ENCODE results near the gene CNIH3. TPM values are rescaled to one million over a fixed set of nuclear protein-coding genes. Genes with fewer than 3 reads are reported as not detected.

CNIH3 gene
- total RNA-seq, 1 experiment from 2014 or later, result 4.2 TPM

DNA sequence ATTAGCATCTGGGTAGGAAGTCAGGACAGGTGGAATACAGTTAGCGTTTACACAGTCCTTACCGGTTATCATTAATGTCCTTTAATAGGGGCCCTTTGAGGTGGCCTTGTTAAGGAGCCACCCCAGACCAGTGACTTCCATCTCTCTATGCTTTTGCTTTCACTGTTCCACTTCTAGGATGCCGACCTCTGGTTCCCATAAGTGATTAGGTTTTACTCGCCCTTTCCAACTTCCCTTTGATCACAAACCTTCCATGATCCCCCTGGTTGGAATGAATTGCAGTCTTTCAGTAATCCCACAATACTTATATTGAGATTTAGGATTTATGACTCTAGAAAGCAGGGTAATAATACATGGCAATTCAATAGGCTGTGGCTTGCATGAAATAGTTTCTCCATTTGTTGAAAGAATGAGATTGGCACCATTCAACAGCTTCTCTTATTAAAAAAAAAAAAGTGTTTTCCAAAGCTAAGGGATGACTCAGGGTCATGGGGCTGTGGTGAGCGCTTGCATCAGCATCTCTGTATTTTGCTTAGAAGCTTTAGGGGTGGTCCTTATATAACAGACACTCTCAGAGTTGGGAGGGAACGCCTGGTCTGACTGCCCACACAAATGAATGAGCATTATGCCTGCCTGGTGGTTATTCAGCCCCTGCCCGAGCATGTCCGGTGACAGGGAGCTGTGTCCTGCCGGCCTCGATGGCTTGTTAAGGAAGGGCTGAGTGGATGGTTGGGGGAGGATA is 110.5 kb downstream of the CNIH3 start:
- Histone ChIP-seq H3K79me1 (ENCODE audit: insufficient read depth, low read depth, low read length, poor library complexity, severe bottlenecking) (no peaks in the 10 kb centered on the region), H3K79me2 (ENCODE audit: insufficient read depth, low read length) (no peaks in the 10 kb centered on the region), H4K8ac (replicated peaks; ENCODE audit: insufficient read length, low read depth, low read length) (no peak overlapping the region), H2AK5ac (ENCODE audit: insufficient read length, low read length) (no peak overlapping the region), H3K4me1 (ENCODE audit: insufficient read depth, low read length) (no peaks in the 10 kb centered on the region), H3K14ac (ENCODE audit: insufficient read depth, low read length) (no peak overlapping the region), H2BK12ac (ENCODE audit: insufficient read length, low read depth, low read length) (no peak overlapping the region), H2BK120ac (ENCODE audit: low read depth, low read length, poor library complexity, severe bottlenecking) (no peak overlapping the region), H2BK20ac (ENCODE audit: low read depth, low read length, poor library complexity, severe bottlenecking) (no peak overlapping the region), H2BK15ac (ENCODE audit: low read depth, low read length) (no peak overlapping the region), H3K9me3 (ENCODE audit: control insufficient read depth, low read depth, low read length) (no peaks in the 10 kb centered on the region), H3K4ac (ENCODE audit: low read depth, low read length) (no peak overlapping the region), H4K5ac (ENCODE audit: insufficient read length, low read depth, low read length) (no peak overlapping the region), H3T11ph (ENCODE audit: low read length) (no peak overlapping the region), H3K23me2 (ENCODE audit: insufficient read length, low read depth, low read length, poor library complexity, severe bottlenecking) (no peaks in the 10 kb centered on the region), H3K9ac (ENCODE audit: extremely low read depth, insufficient read length, low read length) (no peak overlapping the region), H4K91ac (ENCODE audit: insufficient read length, low read depth, low read length) (no peak overlapping the region), H4K20me1 (ENCODE audit: control insufficient read depth, insufficient read depth, insufficient read length) (no peaks in the 10 kb centered on the region), H3K23ac (ENCODE audit: insufficient read length, low read depth, low read length) (no peak overlapping the region), H2BK5ac (ENCODE audit: insufficient read length, low read length) (no peak overlapping the region), H3K18ac (ENCODE audit: insufficient read length, low read depth, low read length) (no peak overlapping the region), H3K27me3 (ENCODE audit: insufficient read depth, low read length) (no peaks in the 10 kb centered on the region), H3K4me2 (ENCODE audit: insufficient read depth, insufficient read length, low read length) (no peak overlapping the region), H3K56ac (ENCODE audit: insufficient read length, low read depth, low read length) (no peak overlapping the region), H2AFZ (ENCODE audit: low read length) (no peak overlapping the region), H3K27ac (ENCODE audit: insufficient read length, low read depth, low read length) (no peak overlapping the region)
- WGBS (ENCODE audit: extremely low coverage, insufficient read length, low lambda C conversion rate), result no CpG with 5 or more reads among the region's 10 CpGs
- DNase-seq, result no peak
- H3K27me3 Mint-ChIP-seq (ENCODE audit: low read depth), result no peaks in the 10 kb centered on the region; the same call in 1 of the 2 replicates
- no peaks in the 10 kb centered on the region for H3K36me3 Mint-ChIP-seq (ENCODE audit: insufficient read depth in 1 of 3, low read depth in 3 of 3)
- no peak overlapping the region for H3K4me3 Mint-ChIP-seq
- no peak overlapping the region for H3K27ac Mint-ChIP-seq
- TF ChIP-seq, protein P1, sequence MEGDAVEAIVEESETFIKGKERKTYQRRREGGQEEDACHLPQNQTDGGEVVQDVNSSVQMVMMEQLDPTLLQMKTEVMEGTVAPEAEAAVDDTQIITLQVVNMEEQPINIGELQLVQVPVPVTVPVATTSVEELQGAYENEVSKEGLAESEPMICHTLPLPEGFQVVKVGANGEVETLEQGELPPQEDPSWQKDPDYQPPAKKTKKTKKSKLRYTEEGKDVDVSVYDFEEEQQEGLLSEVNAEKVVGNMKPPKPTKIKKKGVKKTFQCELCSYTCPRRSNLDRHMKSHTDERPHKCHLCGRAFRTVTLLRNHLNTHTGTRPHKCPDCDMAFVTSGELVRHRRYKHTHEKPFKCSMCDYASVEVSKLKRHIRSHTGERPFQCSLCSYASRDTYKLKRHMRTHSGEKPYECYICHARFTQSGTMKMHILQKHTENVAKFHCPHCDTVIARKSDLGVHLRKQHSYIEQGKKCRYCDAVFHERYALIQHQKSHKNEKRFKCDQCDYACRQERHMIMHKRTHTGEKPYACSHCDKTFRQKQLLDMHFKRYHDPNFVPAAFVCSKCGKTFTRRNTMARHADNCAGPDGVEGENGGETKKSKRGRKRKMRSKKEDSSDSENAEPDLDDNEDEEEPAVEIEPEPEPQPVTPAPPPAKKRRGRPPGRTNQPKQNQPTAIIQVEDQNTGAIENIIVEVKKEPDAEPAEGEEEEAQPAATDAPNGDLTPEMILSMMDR (conservative IDR thresholded peaks at IDR 0.05), result no peak
- H3K4me1 Mint-ChIP-seq, result peaks cover 3 to 7% of the 10 kb centered on the region in 2 experiments; a peak in 2 of 4 replicates
- H3K9me3 Mint-ChIP-seq, result no peaks in the 10 kb centered on the region
